K562 (cell line): ENCODE data around the gene PPM1M. TPM values are rescaled to one million over a fixed set of nuclear protein-coding genes. Genes with fewer than 3 reads are reported as not detected.

Source experiments
- CXXC5 ChIP-seq: fragments of 250-450 bp; sonication (Bioruptor Pico); IDR thresholded peaks from 2 replicates; pipeline ENCODE4 v1.8.0; 2022; ENCODE audit warnings: inconsistent platforms, mild to moderate bottlenecking, moderate library complexity
- ETS1 ChIP-seq: conservative IDR thresholded peaks from 2 replicates; pipeline ENCODE4 v1.6.1; 2011; ENCODE audit warnings: low read depth, mild to moderate bottlenecking, low read length; ENCODE audit not compliant: control insufficient read depth
- KLF1 ChIP-seq: fragments of 450-650 bp; IDR thresholded peaks from 2 replicates; pipeline ENCODE4 v1.6.1; 2016; ENCODE audit warnings: missing genetic modification characterization, missing compliant biosample characterization
- PCBP2 ChIP-seq: fragments of 200-400 bp; formaldehyde crosslinking; IDR thresholded peaks from 2 replicates; pipeline ENCODE4 v1.6.1; 2018; ENCODE audit warnings: low read length, low read depth, mild to moderate bottlenecking, moderate library complexity; ENCODE audit not compliant: poor library complexity, severe bottlenecking
- POLR2B ChIP-seq: fragments of 450-650 bp; IDR thresholded peaks from 2 replicates; pipeline ENCODE4 v1.6.1; 2018; ENCODE audit warnings: low read depth; ENCODE audit not compliant: partially characterized antibody
- RBM17 ChIP-seq: fragments of 200-400 bp; formaldehyde crosslinking; IDR thresholded peaks from 2 replicates; pipeline ENCODE4 v1.6.1; 2017; ENCODE audit warnings: low read depth, mild to moderate bottlenecking, low read length, borderline replicate concordance
- SOX6 ChIP-seq: fragments of 450-650 bp; IDR thresholded peaks from 2 replicates; pipeline ENCODE4 v1.6.1; 2014; ENCODE audit warnings: mild to moderate bottlenecking
- SRSF3 ChIP-seq: fragments of 200-400 bp; formaldehyde crosslinking; IDR thresholded peaks from 2 replicates; pipeline ENCODE4 v1.6.1; 2016; ENCODE audit warnings: mild to moderate bottlenecking, low read length, moderate library complexity; ENCODE audit not compliant: insufficient read depth
- ZFP30 ChIP-seq: fragments of 250-450 bp; sonication (Bioruptor Pico); IDR thresholded peaks from 2 replicates; pipeline ENCODE4 v1.8.0; 2022; ENCODE audit warnings: moderate library complexity, mild to moderate bottlenecking, inconsistent platforms, borderline replicate concordance
- ZNF212 ChIP-seq: fragments of 450-650 bp; formaldehyde crosslinking; IDR thresholded peaks from 2 replicates; pipeline ENCODE4 v1.4.0; 2020; ENCODE audit warnings: mild to moderate bottlenecking
- ZNF318 ChIP-seq, 2 experiments: fragments of 450-650 bp; IDR thresholded peaks; 2 replicates each; pipeline ENCODE4 v1.6.1; 2016; ENCODE audit warnings: mild to moderate bottlenecking in 2 of 2, borderline replicate concordance in 1 of 2, low read depth in 1 of 2, moderate library complexity in 1 of 2
- ZNF778 ChIP-seq: fragments of 450-650 bp; formaldehyde crosslinking; IDR thresholded peaks from 2 replicates; pipeline ENCODE4 v1.4.0; 2020; ENCODE audit warnings: mild to moderate bottlenecking, moderate library complexity
- polyA plus RNA-seq, 8 experiments: library from polyadenylated mRNA; depleted of rRNA in 4 of 8; stranded (reverse) in 5 of 8; unstranded in 3 of 8; fragments of >200 nt; fragmentation: Nextera tagmentation in 2 of 8; fragmentation: Illumina TruSeq in 1 of 8; extraction: Ambion mirVana in 2 of 8; extraction: Trizol in 1 of 8; gene quantifications; 2 replicates each; pipeline versions ENCODE4 v1.2.1 to v1.2.3, GENCODE V29; 2011 to 2014; ENCODE audit warnings: inconsistent platforms in 1 of 8, missing spikeins in 1 of 8
- total RNA-seq, 7 experiments: library from RNA; depleted of rRNA in 6 of 7; stranded (reverse); fragments of >200 nt in 6 of 7; fragmentation: Illumina TruSeq in 2 of 7; extraction: Trizol in 2 of 7; gene quantifications; 2 replicates each; pipeline versions ENCODE4 v1.2.1 to v1.2.3, GENCODE V29; 2011 to 2021; ENCODE audit warnings: low replicate concordance in 1 of 7
- TF ChIP-seq, protein P1 (sequence below): IDR thresholded peaks from 2 replicates; pipeline ENCODE4 v1.6.1; 2011; ENCODE audit warnings: borderline replicate concordance, low read depth, mild to moderate bottlenecking, moderate library complexity, low read length; ENCODE audit not compliant: insufficient read depth, poor library complexity, severe bottlenecking
- TF ChIP-seq, protein P2 (sequence below): fragments of 450-650 bp; formaldehyde crosslinking; IDR thresholded peaks from 2 replicates; pipeline ENCODE4 v1.4.0; 2020; ENCODE audit warnings: mild to moderate bottlenecking, moderate library complexity

The PPM1M gene
- total and polyA plus RNA-seq, 9 of the 15 experiments (the other 6 are each of a cell fraction or from before 2014, with no cell fraction given): 1.4 to 9.2 (median 4.4) TPM

DNA sequence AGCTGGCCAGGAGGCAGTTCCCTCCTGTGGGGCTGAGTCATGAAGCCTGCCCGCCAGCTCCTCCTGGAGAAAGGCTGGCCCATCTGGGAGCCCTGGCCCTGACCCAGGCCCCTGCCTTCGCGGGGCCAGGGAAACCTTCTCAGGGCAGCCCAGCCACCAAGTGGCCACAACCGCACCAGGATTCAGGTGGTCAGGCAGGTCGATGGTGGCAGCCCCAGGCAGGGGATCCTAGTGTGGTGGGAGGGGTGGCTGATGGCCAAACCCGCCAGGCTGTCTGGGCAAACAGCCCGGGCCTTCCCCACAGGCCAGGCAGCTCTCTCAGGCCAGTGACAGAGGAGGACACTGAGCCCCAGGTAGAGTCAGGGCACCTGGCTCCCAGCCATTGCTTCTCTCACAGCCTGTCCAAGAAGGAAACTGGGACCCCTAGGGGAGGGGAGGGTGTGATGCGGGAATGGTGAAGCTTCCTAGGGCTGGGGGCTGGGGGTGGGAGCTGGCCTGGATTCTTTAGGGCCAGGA lies 7.8 kb upstream of the PPM1M start (continued):
- TF ChIP-seq, protein P1, sequence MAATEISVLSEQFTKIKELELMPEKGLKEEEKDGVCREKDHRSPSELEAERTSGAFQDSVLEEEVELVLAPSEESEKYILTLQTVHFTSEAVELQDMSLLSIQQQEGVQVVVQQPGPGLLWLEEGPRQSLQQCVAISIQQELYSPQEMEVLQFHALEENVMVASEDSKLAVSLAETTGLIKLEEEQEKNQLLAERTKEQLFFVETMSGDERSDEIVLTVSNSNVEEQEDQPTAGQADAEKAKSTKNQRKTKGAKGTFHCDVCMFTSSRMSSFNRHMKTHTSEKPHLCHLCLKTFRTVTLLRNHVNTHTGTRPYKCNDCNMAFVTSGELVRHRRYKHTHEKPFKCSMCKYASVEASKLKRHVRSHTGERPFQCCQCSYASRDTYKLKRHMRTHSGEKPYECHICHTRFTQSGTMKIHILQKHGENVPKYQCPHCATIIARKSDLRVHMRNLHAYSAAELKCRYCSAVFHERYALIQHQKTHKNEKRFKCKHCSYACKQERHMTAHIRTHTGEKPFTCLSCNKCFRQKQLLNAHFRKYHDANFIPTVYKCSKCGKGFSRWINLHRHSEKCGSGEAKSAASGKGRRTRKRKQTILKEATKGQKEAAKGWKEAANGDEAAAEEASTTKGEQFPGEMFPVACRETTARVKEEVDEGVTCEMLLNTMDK: peak; percentile 5
- no peak for TF ChIP-seq KLF1 (tag)
- TF ChIP-seq ETS1: no peak
- TF ChIP-seq CXXC5 (CRISPR knock-in tag): peak; percentile 8; the same call in 1 of the 2 replicates
- TF ChIP-seq PCBP2: no peak
- TF ChIP-seq SOX6: no peak
- TF ChIP-seq ZNF212: no peak
- TF ChIP-seq SRSF3: no peak
- TF ChIP-seq ZFP30 (CRISPR knock-in tag): no peak
- TF ChIP-seq ZNF778 (CRISPR knock-in tag): no peak
- no peak for TF ChIP-seq ZNF318 (IDR thresholded peaks at IDR 0.05; ENCODE audit: borderline replicate concordance in 1 of 2, low read depth in 1 of 2)
- no peak for TF ChIP-seq RBM17
- TF ChIP-seq POLR2B: no peak
- TF ChIP-seq, protein P2, sequence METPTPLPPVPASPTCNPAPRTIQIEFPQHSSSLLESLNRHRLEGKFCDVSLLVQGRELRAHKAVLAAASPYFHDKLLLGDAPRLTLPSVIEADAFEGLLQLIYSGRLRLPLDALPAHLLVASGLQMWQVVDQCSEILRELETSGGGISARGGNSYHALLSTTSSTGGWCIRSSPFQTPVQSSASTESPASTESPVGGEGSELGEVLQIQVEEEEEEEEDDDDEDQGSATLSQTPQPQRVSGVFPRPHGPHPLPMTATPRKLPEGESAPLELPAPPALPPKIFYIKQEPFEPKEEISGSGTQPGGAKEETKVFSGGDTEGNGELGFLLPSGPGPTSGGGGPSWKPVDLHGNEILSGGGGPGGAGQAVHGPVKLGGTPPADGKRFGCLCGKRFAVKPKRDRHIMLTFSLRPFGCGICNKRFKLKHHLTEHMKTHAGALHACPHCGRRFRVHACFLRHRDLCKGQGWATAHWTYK (CRISPR knock-in tag): no peak
